Astrocyte (in vitro differentiated cells and primary cell): ENCODE measurements around the gene TFDP2.

Experiments used
- CTCF ChIP-seq: IDR thresholded peaks from 2 replicates; pipeline ENCODE4 v1.5.1; 2011; ENCODE audit warnings: low read depth, mild to moderate bottlenecking, inconsistent platforms, low read length, moderate library complexity; ENCODE audit not compliant: insufficient read depth
- EZH2 ChIP-seq: IDR thresholded peaks from 2 replicates; pipeline ENCODE4 v1.6.1; 2012; ENCODE audit warnings: mild to moderate bottlenecking, low read length, inconsistent platforms; ENCODE audit not compliant: insufficient read depth

DNA sequence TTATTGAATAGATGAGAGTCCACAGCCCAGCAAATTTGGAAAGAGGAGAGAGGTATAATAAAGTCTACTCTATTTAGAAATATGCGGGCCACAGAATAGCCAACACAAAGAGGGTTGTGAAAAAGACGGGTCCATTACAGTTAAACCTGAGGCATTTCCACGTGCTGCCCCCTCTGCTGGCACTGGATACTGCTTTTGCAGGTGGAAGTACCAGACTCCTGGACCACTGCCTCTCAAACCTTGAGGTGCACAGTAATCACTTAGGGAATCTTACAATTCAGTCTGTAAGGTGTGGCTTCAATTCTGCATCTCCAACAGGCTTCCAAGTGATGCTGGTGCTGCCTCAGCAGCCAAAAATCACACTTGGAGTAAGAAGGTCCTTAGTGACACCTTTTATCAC, 3.0 kb upstream of the TFDP2 start:
- no peak for TF ChIP-seq CTCF
- no peak for TF ChIP-seq EZH2
